SK-N-SH (cell line): ENCODE data around the gene CSNK2A3.

Experiments
- CTCF ChIP-seq: fragments of 200-600 bp; sonication (generic); IDR thresholded peaks from 2 replicates; pipeline ENCODE4 v1.6.1; 2017; ENCODE audit warnings: antibody characterized with exemption, mild to moderate bottlenecking, moderate library complexity
- EZH2phosphoT487 ChIP-seq: fragments of 200-600 bp; sonication (generic); IDR thresholded peaks from 2 replicates; pipeline ENCODE4 v1.6.1; 2017; ENCODE audit warnings: low read depth, mixed run types, mild to moderate bottlenecking, antibody characterized with exemption, moderate library complexity, borderline replicate concordance
- FOXJ3 ChIP-seq: sonication (generic); formaldehyde crosslinking; IDR thresholded peaks from 2 replicates; pipeline ENCODE4 v1.5.1; 2020; ENCODE audit warnings: mild to moderate bottlenecking, missing genetic modification reagents
- IRF3 ChIP-seq: fragments of 150-350 bp; IDR thresholded peaks from 2 replicates; pipeline ENCODE4 v1.6.1; 2016; ENCODE audit warnings: mild to moderate bottlenecking, low read depth, low read length
- JUND ChIP-seq: IDR thresholded peaks from 2 replicates; pipeline ENCODE4 v1.4.0; 2012
- MAX ChIP-seq: IDR thresholded peaks from 2 replicates; pipeline ENCODE4 v1.4.0; 2012; ENCODE audit warnings: low read depth
- PBX3 ChIP-seq: IDR thresholded peaks from 2 replicates; pipeline ENCODE4; 2012
- POLR2AphosphoS5 ChIP-seq: IDR thresholded peaks from 2 replicates; pipeline ENCODE4 v1.6.1; 2012; ENCODE audit warnings: low read depth, low read length
- RAD21 ChIP-seq: IDR thresholded peaks from 2 replicates; pipeline ENCODE4 v1.6.1; 2012; ENCODE audit warnings: mild to moderate bottlenecking, low read length
- REST ChIP-seq: IDR thresholded peaks from 2 replicates; pipeline ENCODE4 v1.6.1; 2012; ENCODE audit warnings: mild to moderate bottlenecking, low read depth, low read length, moderate library complexity
- RFX5 ChIP-seq: IDR thresholded peaks from 2 replicates; pipeline ENCODE4 v1.6.1; 2012; ENCODE audit warnings: mild to moderate bottlenecking, improper control_type of control experiment, low read length
- TEAD4 ChIP-seq: IDR thresholded peaks from 2 replicates; pipeline ENCODE4 v1.4.0; 2012; ENCODE audit warnings: mild to moderate bottlenecking, borderline replicate concordance; ENCODE audit not compliant: insufficient read depth
- USF2 ChIP-seq: fragments of 150-350 bp; IDR thresholded peaks from 2 replicates; pipeline ENCODE4 v1.6.1; 2017; ENCODE audit warnings: antibody characterized with exemption, low read length, low read depth, borderline replicate concordance
- YY1 ChIP-seq: IDR thresholded peaks from 2 replicates; pipeline ENCODE4 v1.4.0; 2012; ENCODE audit warnings: low read depth, mild to moderate bottlenecking

- TF ChIP-seq CTCF (no peak), EZH2phosphoT487 (no peak), POLR2AphosphoS5 (no peak), JUND (no peak), USF2 (no peak), MAX (no peak), REST (no peak), FOXJ3 (CRISPR knock-in tag) (no peak), RFX5 (no peak), PBX3 (no peak), RAD21 (no peak), YY1 (no peak), TEAD4 (no peak), IRF3 (no peak)
Measured at GRCh38 chr11:11396301-11397035, 43.4 kb upstream of the CSNK2A3 start.
